Colon (tissue), 2 donors: ENCODE results near the gene RANBP17.
"Not testable (repeated sequence)": the region's sequence is repeated elsewhere in the genome, so short reads cannot be mapped to it uniquely, and the experiment has no call there.

Source experiments
- FAIRE-seq: peaks from 2 replicates; lab custom pipeline; 2012; peaks lifted over from hg19 to GRCh38; lab: Jason Lieb, UNC
- donor health status: control.
- donor health status: control.

The RANBP17 gene

GRCh38 chr5:170867825-170868224 is 6.0 kb downstream of the RANBP17 start:
- no peak for FAIRE-seq

GRCh38 chr5:170870390-170870789 is 8.6 kb downstream of the RANBP17 start:
- FAIRE-seq: not testable (repeated sequence)

GRCh38 chr5:170874017-170874416 is 12.2 kb downstream of the RANBP17 start:
- no peak for FAIRE-seq

GRCh38 chr5:170875811-170876210 is 14.0 kb downstream of the RANBP17 start:
- FAIRE-seq: no peak

- FAIRE-seq: no peak
These were observed 18.3 kb downstream of the RANBP17 start for GRCh38 chr5:170880084-170880483.

GRCh38 chr5:170882345-170882744 is 20.5 kb downstream of the RANBP17 start:
- no peak for FAIRE-seq

- no peak for FAIRE-seq
These were observed 23.4 kb downstream of the RANBP17 start for GRCh38 chr5:170885256-170885655.

- FAIRE-seq: no peak
These were observed 24.0 kb downstream of the RANBP17 start for GRCh38 chr5:170885809-170886208.

GRCh38 chr5:170886210-170886894 is 24.5 kb downstream of the RANBP17 start:
- FAIRE-seq: peak; percentile 81

GRCh38 chr5:170892196-170892595 is 30.4 kb downstream of the RANBP17 start:
- FAIRE-seq: no peak

GRCh38 chr5:170894665-170895064 is 32.8 kb downstream of the RANBP17 start:
- FAIRE-seq: no peak

GRCh38 chr5:170896779-170897178 is 35.0 kb downstream of the RANBP17 start:
- FAIRE-seq: no peak

GRCh38 chr5:170903075-170903474 is 41.3 kb downstream of the RANBP17 start:
- FAIRE-seq: no peak

GRCh38 chr5:170907758-170908157 is 45.9 kb downstream of the RANBP17 start:
- FAIRE-seq: no peak

- no peak for FAIRE-seq
These were observed 51.8 kb downstream of the RANBP17 start for GRCh38 chr5:170913573-170913972.

GRCh38 chr5:170917113-170917512 is 55.3 kb downstream of the RANBP17 start:
- FAIRE-seq: no peak

GRCh38 chr5:170920196-170920595 is 58.4 kb downstream of the RANBP17 start:
- FAIRE-seq: no peak

GRCh38 chr5:170922331-170922730 is 60.5 kb downstream of the RANBP17 start:
- FAIRE-seq: not testable (repeated sequence)

GRCh38 chr5:170923910-170924620 is 62.2 kb downstream of the RANBP17 start:
- no peak for FAIRE-seq

- FAIRE-seq: not testable (repeated sequence)
These were observed 73.9 kb downstream of the RANBP17 start for GRCh38 chr5:170935534-170936218.

GRCh38 chr5:170937072-170937471 is 75.3 kb downstream of the RANBP17 start:
- no peak for FAIRE-seq

GRCh38 chr5:170937914-170938313 is 76.1 kb downstream of the RANBP17 start:
- no peak for FAIRE-seq

- FAIRE-seq: no peak
These were observed 77.4 kb downstream of the RANBP17 start for GRCh38 chr5:170939178-170939577.
